ENCODE results near the gene JARID2.
"Not testable (repeated sequence)": the region's sequence is repeated elsewhere in the genome, so short reads cannot be mapped to it uniquely, and the experiment has no call there.

JARID2 gene

DNA sequence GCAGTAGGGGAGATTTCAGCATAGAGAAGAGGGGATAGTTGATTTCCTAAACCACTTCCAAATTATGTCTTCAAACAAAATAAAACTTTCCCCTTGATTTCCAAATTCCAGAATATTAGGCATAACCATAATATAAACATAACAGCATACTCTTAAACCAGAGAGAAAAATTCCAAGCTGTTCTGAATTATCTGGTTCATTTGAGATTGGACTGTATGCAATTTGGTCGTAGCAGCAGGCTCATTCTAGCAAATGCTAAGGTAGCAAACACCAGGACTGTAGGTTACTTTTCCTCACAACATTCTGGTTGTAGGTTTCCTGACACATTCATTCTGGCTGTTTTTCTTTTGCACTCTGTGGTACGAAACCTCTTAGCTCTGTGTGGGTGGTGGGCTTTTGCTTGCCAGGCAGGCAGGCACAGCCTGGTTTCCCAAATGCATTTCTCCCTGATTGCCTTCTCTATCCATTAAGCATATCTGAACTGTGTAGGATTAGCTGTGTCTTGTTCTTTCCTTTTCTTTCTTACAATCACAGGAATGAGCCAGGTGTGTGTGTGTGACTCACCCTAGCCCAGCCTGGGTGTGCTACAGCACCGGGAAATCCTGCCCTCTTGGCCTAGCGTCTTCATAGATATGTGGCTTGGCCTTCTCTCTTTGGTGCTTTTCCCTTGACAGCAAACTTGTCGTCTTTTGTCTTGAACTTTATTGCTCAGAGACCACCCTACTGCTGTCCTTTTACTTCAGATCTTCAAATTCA, 77.1 kb downstream of the JARID2 start:
- Histone ChIP-seq H3K36me3 (ENCODE audit: low read depth) (no peaks in the 10 kb centered on the region), H3K27me3 (ENCODE audit: insufficient read depth, poor library complexity, severe bottlenecking) (no peaks in the 10 kb centered on the region), H3K4me3 (ENCODE audit: severe bottlenecking) (no peak overlapping the region), H3K9me3 (ENCODE audit: severe bottlenecking) (no peaks in the 10 kb centered on the region), H3K27ac (ENCODE audit: poor library complexity, severe bottlenecking) (peak overlapping the region; percentile 77), H3K4me1 (ENCODE audit: insufficient read depth, poor library complexity, severe bottlenecking) (peaks cover 27% of the 10 kb centered on the region)
- TF ChIP-seq CTCF (IDR thresholded peaks at IDR 0.05; ENCODE audit: poor library complexity, severe bottlenecking) = peak; percentile 6
- ATAC-seq (ENCODE audit: low read depth) (peak; percentile 99), DNase-seq (ENCODE audit: low spot score) (peak; percentile 77)

GRCh38 chr6:15323611-15324010, 77.7 kb downstream of the JARID2 start:
- not testable (repeated sequence) for DNase-seq (ENCODE audit: low spot score); H3K36me3 ChIP-seq (ENCODE audit: low read depth); ATAC-seq (ENCODE audit: low read depth); H3K4me3 ChIP-seq (ENCODE audit: severe bottlenecking); H3K27me3 ChIP-seq (ENCODE audit: insufficient read depth, poor library complexity, severe bottlenecking); H3K9me3 ChIP-seq (ENCODE audit: severe bottlenecking)
- Histone ChIP-seq H3K27ac (ENCODE audit: poor library complexity, severe bottlenecking) (peak overlapping the region; percentile 77), H3K4me1 (ENCODE audit: insufficient read depth, poor library complexity, severe bottlenecking) (peaks cover 29% of the 10 kb centered on the region)

- peaks cover 38% of the 10 kb centered on the region for H3K4me1 ChIP-seq (ENCODE audit: insufficient read depth, poor library complexity, severe bottlenecking)
- TF ChIP-seq CTCF (IDR thresholded peaks at IDR 0.05; ENCODE audit: poor library complexity, severe bottlenecking) = no peak
Observed at GRCh38 chr6:15324427-15324985, 78.6 kb downstream of the JARID2 start.

GRCh38 chr6:15325540-15325955, 79.7 kb downstream of the JARID2 start:
- Histone ChIP-seq H3K36me3 (ENCODE audit: low read depth) (no peaks in the 10 kb centered on the region), H3K4me3 (ENCODE audit: severe bottlenecking) (no peak overlapping the region), H3K27me3 (ENCODE audit: insufficient read depth, poor library complexity, severe bottlenecking) (no peaks in the 10 kb centered on the region), H3K9me3 (ENCODE audit: severe bottlenecking) (no peaks in the 10 kb centered on the region), H3K4me1 (ENCODE audit: insufficient read depth, poor library complexity, severe bottlenecking) (peaks cover 41% of the 10 kb centered on the region), H3K27ac (ENCODE audit: poor library complexity, severe bottlenecking) (no peak overlapping the region)
- ATAC-seq (ENCODE audit: low read depth) = no peak
- no peak for DNase-seq (ENCODE audit: low spot score)
- TF ChIP-seq CTCF (IDR thresholded peaks at IDR 0.05; ENCODE audit: poor library complexity, severe bottlenecking) = no peak

More at GRCh38 chr6:15324427-15324985, 78.6 kb downstream of the JARID2 start:
- no peaks in the 10 kb centered on the region for H3K36me3 ChIP-seq (ENCODE audit: low read depth)
- H3K27ac ChIP-seq (ENCODE audit: poor library complexity, severe bottlenecking) = no peak overlapping the region
- H3K4me3 ChIP-seq (ENCODE audit: severe bottlenecking) = no peak overlapping the region
- no peak for ATAC-seq (ENCODE audit: low read depth)
- no peaks in the 10 kb centered on the region for H3K27me3 ChIP-seq (ENCODE audit: insufficient read depth, poor library complexity, severe bottlenecking)
- H3K9me3 ChIP-seq (ENCODE audit: severe bottlenecking) = no peaks in the 10 kb centered on the region
- no peak for DNase-seq (ENCODE audit: low spot score)

GRCh38 chr6:15326067-15326614, 80.3 kb downstream of the JARID2 start:
- DNase-seq (ENCODE audit: low spot score) (no peak), ATAC-seq (ENCODE audit: low read depth) (no peak)
- Histone ChIP-seq H3K27ac (ENCODE audit: poor library complexity, severe bottlenecking) (no peak overlapping the region), H3K27me3 (ENCODE audit: insufficient read depth, poor library complexity, severe bottlenecking) (no peaks in the 10 kb centered on the region), H3K4me1 (ENCODE audit: insufficient read depth, poor library complexity, severe bottlenecking) (peaks cover 41% of the 10 kb centered on the region), H3K4me3 (ENCODE audit: severe bottlenecking) (no peak overlapping the region), H3K9me3 (ENCODE audit: severe bottlenecking) (no peaks in the 10 kb centered on the region), H3K36me3 (ENCODE audit: low read depth) (no peaks in the 10 kb centered on the region)
- TF ChIP-seq CTCF (IDR thresholded peaks at IDR 0.05; ENCODE audit: poor library complexity, severe bottlenecking) = no peak
